Muscle of back (tissue), 13 donors: Measurements from ENCODE around the gene ITGBL1. TPM values are rescaled to one million over a fixed set of nuclear protein-coding genes. Genes with fewer than 3 reads are reported as not detected.
A peak's percentile ranks its signal among the peaks of the same experiment; 100 is the strongest.

Experiments used
- DNase-seq, 3 donors: peaks; one replicate each; pipeline versions ENCODE4 v3.0.0 to v3.0.0-alpha.2; 2013
- long read RNA-seq, 9 donors: transcript quantifications; one replicate each; lab custom pipeline, GENCODE V29; 2026
- polyA plus RNA-seq, 10 donors: library from polyadenylated mRNA; unstranded; fragments of 120-200 nt; gene quantifications; one replicate each; pipeline ENCODE4 v1.2.1, GENCODE V29; 2013; ENCODE audit not compliant: insufficient read length in 10 of 10

ITGBL1 gene
- 1 to 10 TPM in 7 of 10 donors, under 1 TPM in 3; 0.21 to 7.2 (median 3.0) TPM for polyA plus RNA-seq
- long read RNA-seq, donor 1: 0 reads
- long read RNA-seq, donor 2: 0 reads
- long read RNA-seq, donor 3: 0 reads
- long read RNA-seq, donor 4, partial matches to known transcripts: 0 of 1 reads
- long read RNA-seq, donor 4, other reads (novel, unspliced or antisense): 0 of 1 reads
- long read RNA-seq, donor 5: 0 reads
- long read RNA-seq, donor 6: 0 reads
- long read RNA-seq, donor 7: 0 reads
- long read RNA-seq, donor 8: 0 reads
- long read RNA-seq, donor 9: 0 reads

GRCh38 chr13:101452519-101453485 lies at the start of gene ITGBL1:
Gene ITGBL1, plus strand, starts transcription at chr13:101452675. Its CDS starts 159 bp downstream, at chr13:101452834.
- DNase-seq: peak in 2 of 3 donors; percentile 18 to 45

- no peak for DNase-seq
These were observed 45.7 kb upstream of the ITGBL1 start for GRCh38 chr13:101406791-101407190.

- no peak for DNase-seq
These were observed 44.3 kb upstream of the ITGBL1 start for GRCh38 chr13:101408154-101408553.

GRCh38 chr13:101408992-101409656 lies 43.4 kb upstream of the ITGBL1 start:
- no peak for DNase-seq

GRCh38 chr13:101412076-101412475 lies 40.4 kb upstream of the ITGBL1 start:
- DNase-seq: no peak

- no peak for DNase-seq
These were observed 36.9 kb upstream of the ITGBL1 start for GRCh38 chr13:101415358-101416174.

GRCh38 chr13:101416181-101417042 lies 36.1 kb upstream of the ITGBL1 start, which contains the start of gene NALCN:
Gene NALCN, minus strand, starts transcription at chr13:101416508. Its CDS starts 17,382 bp downstream, at chr13:101399126.
- DNase-seq: peak in 2 of 3 donors; percentile 2 to 15

GRCh38 chr13:101417043-101417406 lies 35.5 kb upstream of the ITGBL1 start:
- no peak for DNase-seq

GRCh38 chr13:101417501-101417900 lies 35.0 kb upstream of the ITGBL1 start:
- DNase-seq: no peak

GRCh38 chr13:101423872-101424271 lies 28.6 kb upstream of the ITGBL1 start:
- no peak for DNase-seq

GRCh38 chr13:101424381-101425155 lies 27.9 kb upstream of the ITGBL1 start:
- no peak for DNase-seq

- DNase-seq: no peak
These were observed 27.4 kb upstream of the ITGBL1 start for GRCh38 chr13:101425156-101425471.

- no peak for DNase-seq
These were observed 26.9 kb upstream of the ITGBL1 start for GRCh38 chr13:101425623-101426022.

GRCh38 chr13:101429733-101430132 lies 22.7 kb upstream of the ITGBL1 start:
- no peak for DNase-seq

GRCh38 chr13:101433895-101434294 lies 18.6 kb upstream of the ITGBL1 start:
- DNase-seq: no peak

- no peak for DNase-seq
These were observed 18.0 kb upstream of the ITGBL1 start for GRCh38 chr13:101434486-101434885.

- no peak for DNase-seq
These were observed 4.6 kb upstream of the ITGBL1 start for GRCh38 chr13:101447852-101448251.

- peak in 1 of 3 donors; percentile 82 for DNase-seq
These were observed 2.4 kb upstream of the ITGBL1 start for GRCh38 chr13:101449790-101450748.
